AG04449 (cell line): ENCODE results near the gene TTLL11.

ENCODE experiments used
- CTCF ChIA-PET: fragments of 350-600 bp; formaldehyde crosslinking; extraction: SDS; loops from one replicate; lab custom pipeline; 2021; ENCODE audit warnings: antibody characterized with exemption; lab: Yijun Ruan, JAX
- POLR2A ChIA-PET: fragments of 400-600, 350-600 bp; formaldehyde crosslinking; extraction: SDS; loops from one replicate; lab custom pipeline; 2020; ENCODE audit warnings: antibody characterized with exemption, inconsistent platforms; lab: Yijun Ruan, JAX
- DNase-seq: peaks from one replicate; pipeline ENCODE4 v3.0.0-alpha.2; 2010; ENCODE audit warnings: low read depth, low spot score
- H3K4me3 ChIP-seq: 2 replicates; pipeline ENCODE4 v1.5.1; 2011; ENCODE audit warnings: low read depth, mild to moderate bottlenecking, control low read depth, low read length
- CTCF ChIP-seq: IDR thresholded peaks from one replicate; pipeline ENCODE4 v1.5.1; 2011; ENCODE audit warnings: mild to moderate bottlenecking, moderate library complexity, low read length, control low read depth, inconsistent platforms; ENCODE audit not compliant: insufficient read depth; ENCODE audit errors: missing control alignments

Gene TTLL11

DNA sequence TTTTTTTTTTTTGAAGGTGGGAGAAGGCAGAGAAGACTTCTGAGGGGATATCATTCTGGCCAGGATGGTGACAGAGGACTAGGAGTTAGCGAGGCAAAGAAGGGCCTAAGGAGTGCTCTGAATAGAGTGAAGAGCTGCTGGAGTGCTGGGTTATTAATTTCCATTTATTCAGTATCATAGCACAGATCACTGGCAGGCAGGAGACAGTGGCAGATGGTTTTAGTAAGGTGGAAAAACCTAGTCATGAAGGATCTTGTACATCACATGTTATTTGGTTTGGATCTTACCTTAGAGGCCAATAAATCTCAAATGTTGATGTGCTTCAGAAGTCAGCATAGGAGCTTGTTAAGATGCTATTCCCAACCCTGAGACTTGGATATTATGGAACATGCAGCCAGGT lies 165.5 kb downstream of the TTLL11 start:
- ChIA-PET CTCF (interaction anchor here (0.9 to 1.2 kb wide), 2 partner anchors 59 to 382 kb away, joined by 3 to 5 read pairs; no protein-coding TSS in a partner anchor), POLR2A (no interaction called here)
- no peak for DNase-seq
- H3K4me3 ChIP-seq, result no peak overlapping the region
- TF ChIP-seq CTCF, result no peak

GRCh38 chr9:121927081-121927480 lies 166.0 kb downstream of the TTLL11 start:
- POLR2A ChIA-PET, result no interaction called here

DNA sequence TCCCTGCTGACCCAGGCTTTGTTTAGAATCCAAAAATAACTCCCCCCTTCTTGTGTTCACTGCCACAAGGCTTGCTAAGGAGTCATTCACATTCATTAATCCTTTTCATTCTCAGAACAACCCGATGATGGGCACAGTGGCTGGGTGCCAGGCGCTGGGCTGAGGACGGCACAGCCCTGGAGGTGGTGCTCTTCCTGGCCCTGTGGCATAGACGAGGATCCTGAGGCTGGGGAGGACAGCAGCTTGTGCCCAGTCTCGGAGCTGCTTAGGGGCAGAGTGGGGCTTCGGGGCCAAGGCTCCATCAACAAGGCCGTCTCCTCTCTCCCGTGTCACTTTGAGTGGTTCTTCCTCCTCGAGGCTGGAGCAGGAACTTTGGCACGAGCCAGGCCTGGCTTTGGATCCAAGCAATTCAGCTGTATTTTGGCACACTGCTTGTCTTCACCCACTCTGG lies 166.7 kb downstream of the TTLL11 start:
- no peak for DNase-seq
- no peak for TF ChIP-seq CTCF
- H3K4me3 ChIP-seq, result no peak overlapping the region
- POLR2A ChIA-PET, result no interaction called here
- CTCF ChIA-PET, result no interaction called here

More at GRCh38 chr9:121927081-121927480, 166.0 kb downstream of the TTLL11 start:
- CTCF ChIA-PET, result interaction anchor here (1.2 kb wide), 1 partner anchor 381 kb away, joined by 5 read pairs; no protein-coding TSS in a partner anchor
- no peak for DNase-seq
- TF ChIP-seq CTCF, result no peak
- H3K4me3 ChIP-seq, result no peak overlapping the region

DNA sequence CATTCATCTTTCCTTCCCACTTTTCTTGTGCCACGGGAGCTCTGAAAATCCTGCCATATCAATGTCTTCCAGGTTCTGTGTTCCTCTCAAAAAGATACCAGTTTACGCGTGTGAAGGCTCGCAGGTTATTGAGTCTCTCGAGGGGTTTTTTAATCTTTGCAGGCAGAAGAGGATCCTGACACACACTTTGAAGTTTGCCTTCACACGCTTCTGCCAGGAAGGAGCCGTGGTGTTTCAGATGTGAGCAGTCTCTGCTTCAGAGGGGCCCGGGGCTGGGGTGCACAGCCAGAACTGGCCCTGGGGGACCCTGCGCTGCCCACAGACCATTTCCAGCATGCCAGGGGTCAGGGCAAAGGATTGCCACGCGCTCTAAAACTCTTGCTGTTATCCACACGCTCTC lies 167.2 kb downstream of the TTLL11 start:
- ChIA-PET CTCF (no interaction called here), POLR2A (no interaction called here)
- TF ChIP-seq CTCF, result no peak
- DNase-seq, result no peak
- H3K4me3 ChIP-seq, result no peak overlapping the region

GRCh38 chr9:121924700-121925099 lies 168.4 kb downstream of the TTLL11 start:
- CTCF ChIA-PET, result no interaction called here

GRCh38 chr9:121921444-121921843 lies 171.7 kb downstream of the TTLL11 start:
- POLR2A ChIA-PET, result no interaction called here
- TF ChIP-seq CTCF, result no peak
- CTCF ChIA-PET, result interaction anchor here (1.0 to 1.3 kb wide), 2 partner anchors 14 to 15 kb away, joined by 3 read pairs; no protein-coding TSS in a partner anchor
- H3K4me3 ChIP-seq, result no peak overlapping the region
- no peak for DNase-seq

More at GRCh38 chr9:121924700-121925099, 168.4 kb downstream of the TTLL11 start:
- POLR2A ChIA-PET, result no interaction called here
- H3K4me3 ChIP-seq, result no peak overlapping the region
- TF ChIP-seq CTCF, result no peak
- no peak for DNase-seq
